IPS-11a (cell line): ENCODE data around the gene NEK4.
A peak's percentile ranks its signal among the peaks of the same experiment; 100 is the strongest.

Experiments
- H3K4me3 ChIP-seq: one replicate; pipeline ENCODE4 v1.5.1; 2013; ENCODE audit warnings: low read depth, low read length, control low read depth

The NEK4 gene

GRCh38 chr3:52705438-52705687 is 65.4 kb downstream of the NEK4 start:
- H3K4me3 ChIP-seq = peak overlapping the region; percentile 90

- H3K4me3 ChIP-seq = peak overlapping the region; percentile 90
Measured at GRCh38 chr3:52704611-52705437, 65.9 kb downstream of the NEK4 start.

GRCh38 chr3:52703341-52703740 is 67.4 kb downstream of the NEK4 start:
- H3K4me3 ChIP-seq = no peak overlapping the region

GRCh38 chr3:52697632-52697965 is 73.1 kb downstream of the NEK4 start:
- no peak overlapping the region for H3K4me3 ChIP-seq

- H3K4me3 ChIP-seq = no peak overlapping the region
Measured at GRCh38 chr3:52696830-52697631, 73.7 kb downstream of the NEK4 start.

- H3K4me3 ChIP-seq = no peak overlapping the region
Measured at GRCh38 chr3:52695798-52696671, 74.7 kb downstream of the NEK4 start.

- H3K4me3 ChIP-seq = no peak overlapping the region
Measured at GRCh38 chr3:52694528-52695189, 76.1 kb downstream of the NEK4 start.

- no peak overlapping the region for H3K4me3 ChIP-seq
Measured at GRCh38 chr3:52693071-52693470, 77.7 kb downstream of the NEK4 start.

GRCh38 chr3:52690560-52690959 is 80.2 kb downstream of the NEK4 start:
- no peak overlapping the region for H3K4me3 ChIP-seq

- H3K4me3 ChIP-seq = no peak overlapping the region
Measured at GRCh38 chr3:52689151-52689550, 81.6 kb downstream of the NEK4 start.

- no peak overlapping the region for H3K4me3 ChIP-seq
Measured at GRCh38 chr3:52688266-52688665, 82.5 kb downstream of the NEK4 start.

- H3K4me3 ChIP-seq = peak within 1 kb of the TSS; percentile 100
Measured at GRCh38 chr3:52685709-52686691, 84.7 kb downstream of the NEK4 start, which contains the start of the genes GNL3 and PBRM1. GNL3 (plus strand) TSS chr3:52686032; CDS start chr3:52686093, 61 bp downstream. PBRM1 (minus strand) TSS chr3:52685913.

GRCh38 chr3:52685285-52685708 is 85.4 kb downstream of the NEK4 start:
- peak overlapping the region; percentile 100 for H3K4me3 ChIP-seq

GRCh38 chr3:52684184-52684583 is 86.6 kb downstream of the NEK4 start:
- no peak overlapping the region for H3K4me3 ChIP-seq

GRCh38 chr3:52683611-52684010 is 87.1 kb downstream of the NEK4 start:
- no peak overlapping the region for H3K4me3 ChIP-seq

- no peak overlapping the region for H3K4me3 ChIP-seq
Measured at GRCh38 chr3:52682016-52682415, 88.7 kb downstream of the NEK4 start.

- no peak overlapping the region for H3K4me3 ChIP-seq
Measured at GRCh38 chr3:52681596-52681995, 89.1 kb downstream of the NEK4 start.

- H3K4me3 ChIP-seq = no peak overlapping the region
Measured at GRCh38 chr3:52679811-52680210, 90.9 kb downstream of the NEK4 start.

GRCh38 chr3:52679199-52679538 is 91.6 kb downstream of the NEK4 start:
- no peak overlapping the region for H3K4me3 ChIP-seq
